HepG2 (cell line): ENCODE measurements around the gene ALG10.

Source experiments
- NFKB2 ChIP-seq: sonication (generic); formaldehyde crosslinking; IDR thresholded peaks from 2 replicates; pipeline ENCODE4 v1.4.0; 2020; ENCODE audit warnings: missing genetic modification reagents, borderline replicate concordance
- NPAS2 ChIP-seq: sonication (generic); formaldehyde crosslinking; IDR thresholded peaks from 2 replicates; pipeline ENCODE4 v1.8.0; 2022; ENCODE audit warnings: mild to moderate bottlenecking, missing genetic modification reagents, borderline replicate concordance
- SP4 ChIP-seq: sonication (generic); formaldehyde crosslinking; IDR thresholded peaks from 2 replicates; pipeline ENCODE4 v1.8.1; 2023; ENCODE audit warnings: mild to moderate bottlenecking, missing genetic modification reagents
- ZNF101 ChIP-seq: sonication (generic); formaldehyde crosslinking; IDR thresholded peaks from 2 replicates; pipeline ENCODE4 v1.4.0; 2020; ENCODE audit warnings: mild to moderate bottlenecking, low read depth, missing genetic modification reagents, borderline replicate concordance

- no peak for TF ChIP-seq SP4 (CRISPR knock-in tag)
- TF ChIP-seq NFKB2 (CRISPR knock-in tag), result no peak
- no peak for TF ChIP-seq ZNF101 (CRISPR knock-in tag)
- no peak for TF ChIP-seq NPAS2 (CRISPR knock-in tag)
Measured at GRCh38 chr12:34030591-34030990, 8.3 kb downstream of the ALG10 start.
